HG03060 (cell line): ENCODE results near the gene DHRS9.
"Not testable (repeated sequence)": the region's sequence is repeated elsewhere in the genome, so short reads cannot be mapped to it uniquely, and the experiment has no call there.

Experiments used
- ATAC-seq: cut with Tn5 transposase; IDR thresholded peaks from one replicate; pipeline ENCODE4 v1.9.1; 2021; ENCODE audit warnings: low read depth, moderate number of reproducible peaks; ENCODE audit not compliant: unreplicated experiment

Gene DHRS9

DNA sequence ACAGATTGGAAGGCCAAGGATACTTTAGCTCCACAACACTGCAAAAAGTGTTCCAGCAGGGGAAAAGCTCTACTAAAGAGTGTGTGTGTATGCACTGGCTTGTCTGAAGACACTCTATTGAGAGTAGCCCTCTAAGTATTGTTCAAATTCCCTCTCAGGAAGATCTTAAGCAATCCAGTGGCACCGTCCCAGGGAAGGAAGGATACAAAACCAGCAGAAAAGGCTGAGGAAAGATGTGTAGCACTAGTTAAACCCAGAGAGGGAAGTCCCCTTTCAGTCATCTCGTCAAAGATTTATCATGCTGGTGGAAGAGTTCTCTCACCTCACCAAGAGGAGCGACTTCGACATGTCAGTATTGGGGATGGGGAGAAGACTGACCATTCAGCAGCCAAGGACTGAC, 50.5 kb downstream of the DHRS9 start:
- no peak for ATAC-seq

GRCh38 chr2:169129703-169130243, 60.4 kb downstream of the DHRS9 start:
- ATAC-seq = no peak

DNA sequence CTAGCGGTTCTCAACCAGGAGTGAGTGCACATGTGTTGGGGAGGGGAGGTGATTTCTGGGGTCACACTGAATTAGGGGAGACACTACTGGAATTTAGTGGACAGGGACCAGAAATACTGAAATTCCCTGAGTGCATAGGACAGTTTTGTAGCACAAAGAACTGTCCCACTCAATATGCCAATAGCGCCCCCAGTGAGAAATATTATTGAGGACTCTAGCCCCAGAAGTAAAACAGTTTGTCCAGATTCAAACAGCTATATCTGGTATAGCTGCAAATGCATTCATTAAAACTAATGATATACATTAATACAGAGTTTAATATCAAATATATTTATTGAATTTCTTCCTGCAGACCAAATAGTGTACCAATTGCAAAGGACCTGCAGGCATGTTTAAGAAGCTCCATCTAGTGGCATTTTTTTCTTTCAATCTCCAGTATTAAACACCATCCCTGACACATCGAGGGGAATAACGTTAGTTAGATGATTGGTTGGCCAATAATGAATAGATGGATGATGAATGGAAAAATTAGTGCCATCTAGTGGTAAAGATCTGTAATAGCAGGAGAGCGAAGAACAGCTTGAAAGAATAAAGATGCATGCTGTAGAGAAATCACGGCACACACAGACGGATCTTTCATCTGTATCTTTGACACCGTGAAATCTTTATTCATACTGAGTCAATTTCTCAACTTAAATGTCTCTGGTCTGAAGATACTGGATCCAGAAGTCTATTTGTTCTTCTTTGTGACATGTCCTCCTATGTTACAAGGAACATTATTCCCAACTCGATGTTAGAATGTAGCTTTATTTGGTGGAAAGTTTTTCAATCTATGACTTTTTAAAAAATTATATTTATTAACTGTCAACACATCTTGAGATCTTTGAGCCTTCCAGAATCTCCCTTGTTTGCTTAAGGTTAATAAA, 62.5 kb downstream of the DHRS9 start:
- ATAC-seq = peak; percentile 80

DNA sequence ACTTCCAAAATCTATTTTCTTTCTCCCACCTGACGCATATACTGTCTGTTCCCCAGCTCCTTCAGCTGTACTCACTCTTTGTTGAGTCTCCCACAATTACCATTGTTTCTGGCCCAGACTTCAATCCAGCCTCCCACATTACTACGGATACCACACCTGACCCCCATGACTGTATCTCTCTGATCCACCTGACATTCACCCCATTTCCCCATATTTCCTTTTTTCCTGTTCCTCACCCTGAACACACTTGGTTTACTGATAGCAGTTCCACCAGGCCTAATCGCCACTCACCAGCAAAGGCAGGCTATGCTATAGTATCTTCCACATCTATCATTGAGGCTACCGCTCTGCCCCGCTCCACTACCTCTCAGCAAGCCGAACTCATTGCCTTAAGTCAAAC, 64.9 kb downstream of the DHRS9 start:
- ATAC-seq = not testable (repeated sequence)

DNA sequence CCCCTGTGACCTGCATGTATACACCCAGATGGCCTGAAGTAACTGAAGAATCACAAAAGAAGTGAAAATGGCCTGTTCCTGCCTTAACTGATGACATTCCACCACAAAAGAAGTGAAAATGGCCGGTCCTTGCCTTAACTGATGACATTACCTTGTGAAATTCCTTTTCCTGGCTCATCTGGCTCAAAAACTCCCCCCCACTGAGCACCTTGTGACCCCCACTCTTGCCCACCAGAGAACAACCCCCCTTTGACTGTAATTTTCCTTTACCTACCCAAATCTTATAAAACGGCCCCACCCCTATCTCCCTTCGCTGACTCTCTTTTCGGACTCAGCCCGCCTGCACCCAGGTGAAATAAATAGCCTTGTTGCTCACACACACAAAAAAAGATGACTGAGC, 67.1 kb downstream of the DHRS9 start:
- not testable (repeated sequence) for ATAC-seq

DNA sequence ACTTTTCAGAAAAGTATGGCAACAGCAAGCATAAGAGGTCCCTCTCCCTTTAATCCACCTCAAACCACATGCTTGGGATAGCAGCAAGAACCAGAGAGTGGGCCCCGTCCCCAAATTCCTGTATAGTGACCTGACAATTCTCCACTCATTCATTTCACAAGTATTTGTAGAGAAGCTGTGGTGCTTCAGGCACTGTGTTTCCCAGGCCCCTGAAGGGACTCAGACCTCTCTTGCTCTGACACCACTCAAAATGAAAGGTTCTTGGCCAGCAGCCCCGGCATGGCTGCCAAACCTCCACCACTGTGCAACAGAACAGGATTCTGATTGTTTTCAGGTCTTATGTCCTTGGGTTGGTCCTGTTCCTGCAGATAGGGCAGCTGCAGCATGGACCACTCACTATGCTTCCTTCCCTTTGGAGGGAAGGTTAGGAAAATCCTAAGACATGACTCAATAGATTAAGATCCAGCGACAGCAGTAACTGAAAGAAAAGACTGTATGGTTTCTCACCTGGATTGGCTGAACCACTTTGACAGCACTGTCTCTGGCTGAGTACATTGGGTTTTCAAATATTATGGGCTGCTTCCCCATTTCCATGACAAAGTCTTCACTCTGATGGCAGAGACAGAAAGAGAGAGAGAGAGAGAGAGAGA, 67.6 kb downstream of the DHRS9 start:
- ATAC-seq = no peak

DNA sequence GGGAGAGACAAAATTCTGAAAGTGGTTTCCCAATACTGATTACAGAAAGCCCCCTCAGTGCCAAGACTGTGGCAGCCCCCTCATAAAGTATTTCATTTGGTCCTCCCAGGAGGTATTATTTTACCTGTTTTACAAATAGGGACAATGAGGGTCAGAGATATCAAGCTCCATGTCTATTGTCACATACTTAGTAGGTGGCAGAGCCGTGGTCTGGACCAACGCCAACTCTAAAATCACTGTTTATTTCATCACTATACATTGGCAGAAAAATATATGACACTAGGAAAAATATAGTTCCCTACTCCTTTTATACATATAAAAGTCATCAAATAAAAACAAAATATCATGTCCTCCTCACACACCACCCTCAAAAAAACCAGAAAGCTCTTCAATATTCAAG, 68.6 kb downstream of the DHRS9 start:
- ATAC-seq = no peak

- ATAC-seq = no peak
Measured at GRCh38 chr2:169139145-169139544, 69.8 kb downstream of the DHRS9 start.

GRCh38 chr2:169139993-169140767, 70.8 kb downstream of the DHRS9 start:
- no peak for ATAC-seq

GRCh38 chr2:169141713-169142352, 72.5 kb downstream of the DHRS9 start:
- ATAC-seq = no peak

DNA sequence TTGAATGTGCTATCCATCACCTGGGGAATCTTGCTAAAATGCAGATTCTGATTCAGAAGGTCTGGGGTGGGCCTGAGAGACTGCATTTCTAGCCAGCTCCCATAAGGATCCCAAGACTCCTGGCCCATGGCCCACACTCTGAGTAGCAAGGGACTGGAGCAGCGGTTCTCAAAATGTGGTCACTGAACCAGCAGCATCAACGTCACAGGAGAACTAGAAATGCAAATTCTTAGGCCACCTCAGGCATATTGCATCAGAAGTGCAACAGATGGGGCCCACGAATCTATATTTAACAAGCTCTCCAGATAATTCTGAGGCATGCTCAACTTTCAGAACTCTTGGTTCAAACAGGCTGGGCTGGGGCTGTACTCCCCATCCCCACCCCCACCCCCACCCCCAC, 74.6 kb downstream of the DHRS9 start:
- ATAC-seq = no peak
